PFSK-1 (cell line): ENCODE results near the gene RNF17.

Experiments used
- POLR2AphosphoS5 ChIP-seq: IDR thresholded peaks from 2 replicates; pipeline ENCODE4 v1.6.1; 2012; ENCODE audit warnings: low read depth, mild to moderate bottlenecking, control low read depth, low read length, moderate library complexity
- REST ChIP-seq, 2 experiments: IDR thresholded peaks; 2 replicates each; pipeline versions ENCODE4 v1.6.1 to v1.8.0; 2011 to 2012; ENCODE audit warnings: low read depth in 2 of 2, low read length in 2 of 2, control low read depth in 1 of 2, inconsistent platforms in 1 of 2, mild to moderate bottlenecking in 1 of 2, moderate library complexity in 1 of 2; ENCODE audit not compliant: insufficient read depth in 1 of 2
- TAF1 ChIP-seq: IDR thresholded peaks from 2 replicates; pipeline ENCODE4 v1.6.1; 2012; ENCODE audit warnings: low read length, control low read depth, borderline replicate concordance; ENCODE audit not compliant: insufficient read depth

- TF ChIP-seq POLR2AphosphoS5 (no peak), TAF1 (no peak), REST (IDR thresholded peaks at IDR 0.05; ENCODE audit: insufficient read depth in 1 of 2, low read depth in 2 of 2, low read length in 2 of 2) (no peak)
These were observed 39.3 kb upstream of the RNF17 start for GRCh38 chr13:24724714-24725113.
